ENCODE measurements around the gene MAML3.
A peak's percentile ranks its signal among the peaks of the same experiment; 100 is the strongest.

MAML3 gene

DNA sequence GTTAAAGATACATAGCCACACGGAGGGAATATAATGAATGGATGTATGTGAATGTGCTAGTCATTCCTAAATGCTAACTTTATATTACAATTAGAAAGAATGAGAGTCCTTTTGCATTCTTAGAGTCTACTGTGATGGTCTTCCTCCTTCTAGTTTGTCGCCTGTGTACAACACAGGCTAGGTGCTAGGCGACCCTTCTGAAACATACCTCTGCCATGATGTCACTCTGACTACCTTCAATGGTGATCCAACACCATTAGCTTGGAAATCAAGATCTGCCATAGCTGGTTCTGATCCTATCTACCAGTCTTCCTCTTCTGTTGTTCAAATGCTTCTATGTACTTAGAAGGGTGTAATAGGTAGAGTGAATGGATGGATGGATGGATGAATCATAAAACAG is 337.1 kb downstream of the MAML3 start:
- TF ChIP-seq SIN3A (IDR thresholded peaks at IDR 0.05; ENCODE audit: borderline replicate concordance, insufficient read depth, low read length) (no peak), REST (IDR thresholded peaks at IDR 0.05; ENCODE audit: insufficient read depth in 1 of 2, low read depth in 2 of 2, low read length in 2 of 2) (no peak)

GRCh38 chr4:139815778-139816601 is 338.0 kb downstream of the MAML3 start:
- TF ChIP-seq POLR2AphosphoS5 (IDR thresholded peaks at IDR 0.05; ENCODE audit: low read depth, low read length): no peak
- no peak for TF ChIP-seq TAF1 (IDR thresholded peaks at IDR 0.05; ENCODE audit: borderline replicate concordance, insufficient read depth, low read length)
- TF ChIP-seq FOXP2 (optimal IDR thresholded peaks at IDR 0.05; ENCODE audit: borderline replicate concordance, extremely low read depth, extremely low read length, insufficient read depth): peak; percentile 71

GRCh38 chr4:139814323-139815015 is 339.5 kb downstream of the MAML3 start:
- no peak for TF ChIP-seq SIN3A (IDR thresholded peaks at IDR 0.05; ENCODE audit: borderline replicate concordance, insufficient read depth, low read length)
- TF ChIP-seq POLR2AphosphoS5 (IDR thresholded peaks at IDR 0.05; ENCODE audit: low read depth, low read length): no peak
- no peak for TF ChIP-seq TAF1 (IDR thresholded peaks at IDR 0.05; ENCODE audit: borderline replicate concordance, insufficient read depth, low read length)
- TF ChIP-seq REST (IDR thresholded peaks at IDR 0.05; ENCODE audit: insufficient read depth in 1 of 2, low read depth in 2 of 2, low read length in 2 of 2): no peak
- TF ChIP-seq FOXP2 (optimal IDR thresholded peaks at IDR 0.05; ENCODE audit: borderline replicate concordance, extremely low read depth, extremely low read length, insufficient read depth): no peak

GRCh38 chr4:139813881-139814280 is 340.1 kb downstream of the MAML3 start:
- TF ChIP-seq REST (IDR thresholded peaks at IDR 0.05; ENCODE audit: insufficient read depth in 1 of 2, low read depth in 2 of 2, low read length in 2 of 2): no peak
- no peak for TF ChIP-seq TAF1 (IDR thresholded peaks at IDR 0.05; ENCODE audit: borderline replicate concordance, insufficient read depth, low read length)
- no peak for TF ChIP-seq SIN3A (IDR thresholded peaks at IDR 0.05; ENCODE audit: borderline replicate concordance, insufficient read depth, low read length)
- TF ChIP-seq POLR2AphosphoS5 (IDR thresholded peaks at IDR 0.05; ENCODE audit: low read depth, low read length): no peak
- TF ChIP-seq FOXP2 (optimal IDR thresholded peaks at IDR 0.05; ENCODE audit: borderline replicate concordance, extremely low read depth, extremely low read length, insufficient read depth): no peak

DNA sequence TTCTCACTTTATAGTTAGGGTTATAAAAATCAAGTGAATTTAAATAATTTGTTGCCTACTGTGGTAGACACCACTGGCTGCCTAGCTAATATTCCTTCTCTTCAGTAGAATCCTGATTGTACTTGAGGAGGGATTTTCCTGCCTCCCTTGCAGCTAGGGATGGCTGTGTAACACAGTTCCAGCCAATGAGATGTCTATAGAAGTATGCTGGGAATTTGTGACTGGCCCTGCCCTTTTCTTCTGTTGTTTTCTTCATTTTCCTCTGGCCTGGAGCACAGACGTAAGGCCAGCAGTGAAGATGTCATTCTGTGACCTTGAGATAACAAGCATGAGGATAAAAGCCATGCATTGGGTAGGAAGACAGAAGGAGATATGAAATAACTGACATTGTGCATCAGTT is 343.3 kb downstream of the MAML3 start:
- no peak for TF ChIP-seq POLR2AphosphoS5 (IDR thresholded peaks at IDR 0.05; ENCODE audit: low read depth, low read length)
- TF ChIP-seq SIN3A (IDR thresholded peaks at IDR 0.05; ENCODE audit: borderline replicate concordance, insufficient read depth, low read length): no peak
- TF ChIP-seq REST (IDR thresholded peaks at IDR 0.05; ENCODE audit: insufficient read depth in 1 of 2, low read depth in 2 of 2, low read length in 2 of 2): no peak
- no peak for TF ChIP-seq FOXP2 (optimal IDR thresholded peaks at IDR 0.05; ENCODE audit: borderline replicate concordance, extremely low read depth, extremely low read length, insufficient read depth)
- no peak for TF ChIP-seq TAF1 (IDR thresholded peaks at IDR 0.05; ENCODE audit: borderline replicate concordance, insufficient read depth, low read length)
